MCF 10A (cell line): ENCODE results near the gene LDHD. TPM values are rescaled to one million over a fixed set of nuclear protein-coding genes. Genes with fewer than 3 reads are reported as not detected.

Experiments
- BruUV-seq: library from RNA; stranded (reverse); fragments of 400-500 nt; replicated peaks from 2 replicates; lab custom pipeline; 2021; lab: Mats Ljungman, UMichigan
- CTCF ChIA-PET: fragments of 300-600 bp; sonication (Branson Sonifier 250); formaldehyde crosslinking; extraction: SDS; loops from one replicate; lab custom pipeline; 2021; ENCODE audit warnings: antibody characterized with exemption, inconsistent platforms; lab: Yijun Ruan, JAX
- POLR2A ChIA-PET: fragments of 300-600, 350-650 bp; sonication (Branson Sonifier 250); formaldehyde crosslinking; extraction: SDS; loops from one replicate; lab custom pipeline; 2020; ENCODE audit warnings: antibody characterized with exemption, inconsistent platforms; lab: Yijun Ruan, JAX
- DNase-seq: peaks from one replicate; pipeline ENCODE4 v3.0.0-alpha.2; 2018; ENCODE audit not compliant: unreplicated experiment
- H3K27ac Mint-ChIP-seq: one replicate; pipeline ENCODE4 v1.8.0; 2022; ENCODE audit warnings: mild to moderate bottlenecking, low read depth, mixed read lengths; ENCODE audit not compliant: unreplicated experiment
- H3K27me3 Mint-ChIP-seq: one replicate; pipeline ENCODE4 v1.8.0; 2022; ENCODE audit warnings: mixed read lengths; ENCODE audit not compliant: insufficient read depth, unreplicated experiment
- H3K36me3 Mint-ChIP-seq: one replicate; pipeline ENCODE4 v1.8.0; 2022; ENCODE audit warnings: mild to moderate bottlenecking, moderate library complexity, mixed read lengths; ENCODE audit not compliant: insufficient read depth, unreplicated experiment
- H3K4me1 Mint-ChIP-seq: one replicate; pipeline ENCODE4 v1.8.0; 2022; ENCODE audit warnings: mixed read lengths; ENCODE audit not compliant: insufficient read depth, unreplicated experiment
- H3K4me3 Mint-ChIP-seq: one replicate; pipeline ENCODE4 v1.8.0; 2022; ENCODE audit warnings: mild to moderate bottlenecking, moderate library complexity, mixed read lengths; ENCODE audit not compliant: unreplicated experiment
- H3K9me3 Mint-ChIP-seq: one replicate; pipeline ENCODE4 v1.8.0; 2022; ENCODE audit warnings: mixed read lengths; ENCODE audit not compliant: unreplicated experiment
- CTCF ChIP-seq: fragments of 200-600 bp; IDR thresholded peaks from one replicate; pipeline ENCODE4 v1.8.0; 2022; ENCODE audit warnings: antibody characterized with exemption, mild to moderate bottlenecking; ENCODE audit not compliant: unreplicated experiment
- intact Hi-C: fragments of 100-400 bp; cut with micrococcal nuclease; formaldehyde crosslinking; loops from 2 replicates; pipeline ENCODE4 v1.14.1; 2022
- total RNA-seq: library from RNA; stranded (reverse); gene quantifications from 2 replicates; pipeline ENCODE4 v1.2.3, GENCODE V29; 2022

Gene LDHD
- total RNA-seq, 1 experiment from 2014 or later = 0.30 TPM

- intact Hi-C loops = no loop called here
- H3K4me3 Mint-ChIP-seq = no peak overlapping the region
- BruUV-seq = no TSS peak
- peaks cover 4% of the 10 kb centered on the region for H3K9me3 Mint-ChIP-seq
- CTCF ChIA-PET = no interaction called here
- POLR2A ChIA-PET = interaction anchor here (1.1 kb wide), 1 partner anchor 99 kb away, joined by 3 read pairs; no protein-coding TSS in a partner anchor
- no peak for DNase-seq
- H3K36me3 Mint-ChIP-seq = peaks cover 5% of the 10 kb centered on the region
- TF ChIP-seq CTCF = no peak
- no peaks in the 10 kb centered on the region for H3K27me3 Mint-ChIP-seq
- H3K4me1 Mint-ChIP-seq = no peaks in the 10 kb centered on the region
- H3K27ac Mint-ChIP-seq = no peak overlapping the region
Observed at GRCh38 chr16:75099075-75099667, 17.4 kb downstream of the LDHD start.

GRCh38 chr16:75097941-75098901, 18.4 kb downstream of the LDHD start:
- no peak for TF ChIP-seq CTCF
- no peak overlapping the region for H3K4me3 Mint-ChIP-seq
- no peak overlapping the region for H3K27ac Mint-ChIP-seq
- H3K36me3 Mint-ChIP-seq = peaks cover 5% of the 10 kb centered on the region
- no peaks in the 10 kb centered on the region for H3K4me1 Mint-ChIP-seq
- H3K9me3 Mint-ChIP-seq = no peaks in the 10 kb centered on the region
- intact Hi-C loops = no loop called here
- no peak for DNase-seq
- BruUV-seq = no TSS peak
- no peaks in the 10 kb centered on the region for H3K27me3 Mint-ChIP-seq
- POLR2A ChIA-PET = no interaction called here
- CTCF ChIA-PET = interaction anchor here (0.6 to 2.5 kb wide), 2 partner anchors 12 to 447 kb away, joined by 3 to 13 read pairs; no protein-coding TSS in a partner anchor

GRCh38 chr16:75097191-75097761, 19.3 kb downstream of the LDHD start:
- Mint-ChIP-seq H3K4me1 (no peaks in the 10 kb centered on the region), H3K27me3 (no peaks in the 10 kb centered on the region), H3K36me3 (peaks cover 5% of the 10 kb centered on the region), H3K4me3 (no peak overlapping the region), H3K9me3 (no peaks in the 10 kb centered on the region), H3K27ac (no peak overlapping the region)
- intact Hi-C loops = no loop called here
- POLR2A ChIA-PET = interaction anchor here (0.8 kb wide), 1 partner anchor 12 kb away, joined by 4 read pairs; no protein-coding TSS in a partner anchor
- TF ChIP-seq CTCF = no peak
- no peak for DNase-seq
- BruUV-seq = no TSS peak
- CTCF ChIA-PET = interaction anchor here (0.5 to 2.5 kb wide), 2 partner anchors 13 to 104 kb away, joined by 3 to 13 read pairs; no protein-coding TSS in a partner anchor

- DNase-seq = no peak
- intact Hi-C loops = no loop called here
- H3K27ac Mint-ChIP-seq = no peak overlapping the region
- ChIA-PET CTCF (interaction anchor here (2.5 kb wide), 1 partner anchor 14 kb away, joined by 13 read pairs; no protein-coding TSS in a partner anchor), POLR2A (no interaction called here)
- TF ChIP-seq CTCF = peak; percentile 17
- H3K4me1 Mint-ChIP-seq = no peaks in the 10 kb centered on the region
- H3K4me3 Mint-ChIP-seq = no peak overlapping the region
- H3K27me3 Mint-ChIP-seq = no peaks in the 10 kb centered on the region
- peaks cover 5% of the 10 kb centered on the region for H3K36me3 Mint-ChIP-seq
- H3K9me3 Mint-ChIP-seq = no peaks in the 10 kb centered on the region
- no TSS peak for BruUV-seq
Observed at GRCh38 chr16:75096656-75097055, 19.9 kb downstream of the LDHD start.
